K562 (cell line): ENCODE measurements around the gene SMG5. TPM values are rescaled to one million over a fixed set of nuclear protein-coding genes. Genes with fewer than 3 reads are reported as not detected.

Source experiments
- ATAC-seq: fragments of 200-7000 bp; cut with Tn5 transposase; 3 replicates; pipeline ENCODE4 v1.9.1; 2020; ENCODE audit warnings: moderate library complexity
- BruUV-seq: library from RNA; stranded (reverse); fragments of 400-500 nt; replicated peaks from 2 replicates; lab custom pipeline; 2021; lab: Mats Ljungman, UMichigan
- CTCF ChIA-PET: fragments of 300-600 bp; formaldehyde crosslinking; extraction: SDS; loops from one replicate; lab custom pipeline; 2021; ENCODE audit warnings: low intra/inter-chr PET ratio; lab: Yijun Ruan, JAX
- POLR2A ChIA-PET: fragments of 300-600, 350-650 bp; sonication (Branson Sonifier 250); formaldehyde crosslinking; extraction: SDS; loops from one replicate; lab custom pipeline; 2021; ENCODE audit warnings: antibody characterized with exemption, inconsistent platforms; lab: Yijun Ruan, JAX
- DNase-seq, 4 experiments: peaks; one replicate each; pipeline versions ENCODE4 v3.0.0 to v3.0.0-alpha.2; 2011 to 2018; ENCODE audit warnings: low spot score in 3 of 4, mixed read lengths in 3 of 4; ENCODE audit errors: extremely low read depth in 1 of 4
- FAIRE-seq: peaks from 2 replicates; lab custom pipeline; 2011; peaks lifted over from hg19 to GRCh38; lab: Jason Lieb, UNC
- H2AFZ ChIP-seq: 2 replicates; pipeline ENCODE4 v1.6.0; 2011; ENCODE audit warnings: low read depth, low read length, control low read depth, inconsistent platforms
- H3K27ac ChIP-seq: fragments of 200-600 bp; 3 replicates; pipeline ENCODE4 v1.8.0; 2011; ENCODE audit warnings: low read depth, mild to moderate bottlenecking, control low read depth, inconsistent platforms, low read length, moderate library complexity, mixed read lengths; ENCODE audit errors: extremely low read depth
- H3K27me3 ChIP-seq, 2 experiments: fragments of 300-600 bp in 1 of 2; 2 replicates in 1 of 2; 3 replicates in 1 of 2; pipeline versions ENCODE4 v1.6.0 to v1.8.0; 2011; ENCODE audit warnings: inconsistent platforms in 2 of 2, low read length in 2 of 2, mild to moderate bottlenecking in 1 of 2, mixed read lengths in 1 of 2, moderate library complexity in 1 of 2; ENCODE audit not compliant: control insufficient read depth in 2 of 2, insufficient read depth in 2 of 2
- H3K36me3 ChIP-seq: fragments of 300-600 bp; 3 replicates; pipeline ENCODE4 v1.8.0; 2011; ENCODE audit warnings: mild to moderate bottlenecking, low read length, inconsistent platforms; ENCODE audit not compliant: control insufficient read depth, insufficient read depth
- H3K4me1 ChIP-seq, 2 experiments: fragments of 200-600 bp in 1 of 2; replicated peaks in 1 of 2; 2 replicates in 1 of 2; 3 replicates in 1 of 2; pipeline versions ENCODE4 v1.5.1 to v1.8.0; 2011; ENCODE audit warnings: inconsistent platforms in 2 of 2, low read length in 2 of 2, mild to moderate bottlenecking in 1 of 2, mixed read lengths in 1 of 2, moderate library complexity in 1 of 2; ENCODE audit not compliant: control insufficient read depth in 2 of 2, insufficient read depth in 2 of 2
- H3K4me2 ChIP-seq: 2 replicates; pipeline ENCODE4 v1.6.1; 2011; ENCODE audit warnings: low read length, control low read depth, inconsistent platforms, mixed read lengths; ENCODE audit not compliant: insufficient read depth
- H3K4me3 ChIP-seq: fragments of 200-600 bp; sonication (generic), shearing (Covaris generic); 2 replicates; pipeline ENCODE4 v1.5.1; 2016; ENCODE audit warnings: control low read depth, inconsistent platforms
- H3K79me2 ChIP-seq: fragments of 200-600 bp; 3 replicates; pipeline ENCODE4 v1.8.0; 2011; ENCODE audit warnings: low read length, inconsistent platforms; ENCODE audit not compliant: control insufficient read depth, insufficient read depth
- H3K9ac ChIP-seq, 2 experiments: 2 replicates each; pipeline versions ENCODE4 v1.6.0 to v1.6.1; 2011; ENCODE audit warnings: low read depth in 2 of 2, low read length in 2 of 2, control low read depth in 1 of 2, inconsistent platforms in 1 of 2, mild to moderate bottlenecking in 1 of 2, mixed read lengths in 1 of 2; ENCODE audit not compliant: insufficient read depth in 1 of 2
- H3K9me1 ChIP-seq: one replicate; pipeline ENCODE4 v1.6.0; 2011; ENCODE audit warnings: inconsistent platforms, mild to moderate bottlenecking, low read length, moderate library complexity; ENCODE audit not compliant: control insufficient read depth, insufficient read depth
- H3K9me3 ChIP-seq: replicated peaks from 2 replicates; pipeline ENCODE4 v1.5.1; 2011; ENCODE audit warnings: low read depth, low read length, inconsistent platforms; ENCODE audit not compliant: control insufficient read depth, insufficient read depth
- H4K20me1 ChIP-seq: replicated peaks from 2 replicates; pipeline ENCODE4 v1.6.1; 2011; ENCODE audit warnings: low read length, inconsistent platforms, mixed read lengths; ENCODE audit not compliant: control insufficient read depth, insufficient read depth
- ARNT ChIP-seq, 2 experiments: fragments of 450-650 bp; IDR thresholded peaks; 2 replicates each; pipeline ENCODE4 v1.6.1; 2016; ENCODE audit warnings: mild to moderate bottlenecking in 1 of 2
- CBX5 ChIP-seq: IDR thresholded peaks from 2 replicates; pipeline ENCODE4 v1.6.1; 2014; ENCODE audit warnings: low read depth, borderline replicate concordance
- ELF4 ChIP-seq: fragments of 450-650 bp; formaldehyde crosslinking; IDR thresholded peaks from 2 replicates; pipeline ENCODE4 v1.4.0; 2022; ENCODE audit warnings: missing genetic modification characterization
- EP400 ChIP-seq: fragments of 450-650 bp; IDR thresholded peaks from 2 replicates; pipeline ENCODE4 v1.6.1; 2017; ENCODE audit warnings: antibody characterized with exemption, mild to moderate bottlenecking, moderate library complexity
- HCFC1 ChIP-seq: IDR thresholded peaks from 2 replicates; pipeline ENCODE4 v1.6.1; 2012; ENCODE audit warnings: low read depth, low read length, improper control_type of control experiment
- HMG20B ChIP-seq: fragments of 250-450 bp; sonication (Bioruptor Pico); IDR thresholded peaks from 2 replicates; pipeline ENCODE4 v1.5.0; 2021; ENCODE audit warnings: mild to moderate bottlenecking
- HOMEZ ChIP-seq: fragments of 250-450 bp; sonication (Bioruptor Pico); IDR thresholded peaks from 2 replicates; pipeline ENCODE4 v1.4.0; 2020; ENCODE audit warnings: mild to moderate bottlenecking, moderate library complexity
- ILF3 ChIP-seq: fragments of 450-650 bp; IDR thresholded peaks from 2 replicates; pipeline ENCODE4 v1.6.1; 2018; ENCODE audit warnings: antibody characterized with exemption, mild to moderate bottlenecking, moderate library complexity, borderline replicate concordance
- PCBP2 ChIP-seq: fragments of 200-400 bp; formaldehyde crosslinking; IDR thresholded peaks from 2 replicates; pipeline ENCODE4 v1.6.1; 2018; ENCODE audit warnings: low read length, low read depth, mild to moderate bottlenecking, moderate library complexity; ENCODE audit not compliant: poor library complexity, severe bottlenecking
- POLR3G ChIP-seq: IDR thresholded peaks from 2 replicates; pipeline ENCODE4 v1.6.1; 2011; ENCODE audit not compliant: insufficient read length, insufficient replicate concordance; ENCODE audit errors: extremely low read depth
- PRDM10 ChIP-seq: fragments of 450-650 bp; IDR thresholded peaks from 2 replicates; pipeline ENCODE4 v1.6.1; 2018; ENCODE audit not compliant: partially characterized antibody
- RAD51 ChIP-seq: fragments of 450-650 bp; IDR thresholded peaks from 2 replicates; pipeline ENCODE4 v1.7.1; 2016; ENCODE audit warnings: low read depth, mild to moderate bottlenecking, borderline replicate concordance
- RFX7 ChIP-seq: fragments of 250-450 bp; sonication (Bioruptor Pico); IDR thresholded peaks from 2 replicates; pipeline ENCODE4 v1.5.1; 2021; ENCODE audit warnings: mild to moderate bottlenecking
- RUNX1 ChIP-seq: sonication (generic); IDR thresholded peaks from 2 replicates; pipeline ENCODE4 v1.6.1; 2016; ENCODE audit warnings: antibody characterized with exemption, low read depth
- TFE3 ChIP-seq: fragments of 450-650 bp; formaldehyde crosslinking; IDR thresholded peaks from 2 replicates; pipeline ENCODE4 v1.4.0; 2020; ENCODE audit warnings: mild to moderate bottlenecking, mixed read lengths
- ZNF232 ChIP-seq: sonication (generic); formaldehyde crosslinking; IDR thresholded peaks from 2 replicates; pipeline ENCODE4 v1.8.0; 2022; ENCODE audit warnings: mild to moderate bottlenecking, missing genetic modification reagents
- ZNF274 ChIP-seq: IDR thresholded peaks from 2 replicates; pipeline ENCODE4 v1.6.1; 2011; ENCODE audit warnings: low read depth, mild to moderate bottlenecking, low read length, moderate library complexity, borderline replicate concordance
- ZNF444 ChIP-seq: fragments of 250-450 bp; sonication (Bioruptor Pico); IDR thresholded peaks from 2 replicates; pipeline ENCODE4 v1.4.0; 2020; ENCODE audit warnings: mild to moderate bottlenecking, moderate library complexity
- WGBS: fragments of 100-300 bp; shearing (Covaris generic); methylation state at CpG from one replicate; pipeline ENCODE4 v1.1.6; 2016; ENCODE audit warnings: low coverage, mixed read lengths; ENCODE audit not compliant: insufficient coverage; ENCODE audit errors: missing lambda C conversion rate; 5-methylcytosine and 5-hydroxymethylcytosine counted together
- in situ Hi-C: fragments of 300-500 bp; cut with MboI; formaldehyde crosslinking; loops from 4 replicates; pipeline ENCODE4 v1.15.0; 2018; ENCODE audit warnings: inconsistent platforms, mixed read lengths
- intact Hi-C: fragments of 100-400 bp; cut with micrococcal nuclease; formaldehyde crosslinking; loops from 2 replicates; pipeline ENCODE4 v1.14.2; 2022
- polyA plus RNA-seq, 8 experiments: library from polyadenylated mRNA; depleted of rRNA in 4 of 8; stranded (reverse) in 5 of 8; unstranded in 3 of 8; fragments of >200 nt; fragmentation: Nextera tagmentation in 2 of 8; fragmentation: Illumina TruSeq in 1 of 8; extraction: Ambion mirVana in 2 of 8; extraction: Trizol in 1 of 8; gene quantifications; 2 replicates each; pipeline versions ENCODE4 v1.2.1 to v1.2.3, GENCODE V29; 2011 to 2014; ENCODE audit warnings: inconsistent platforms in 1 of 8, missing spikeins in 1 of 8
- total RNA-seq, 7 experiments: library from RNA; depleted of rRNA in 6 of 7; stranded (reverse); fragments of >200 nt in 6 of 7; fragmentation: Illumina TruSeq in 2 of 7; extraction: Trizol in 2 of 7; gene quantifications; 2 replicates each; pipeline versions ENCODE4 v1.2.1 to v1.2.3, GENCODE V29; 2011 to 2021; ENCODE audit warnings: low replicate concordance in 1 of 7

The SMG5 gene
- total and polyA plus RNA-seq, 9 of the 15 experiments (the other 6 are each of a cell fraction or from before 2014, with no cell fraction given) = 1.4 to 85.9 (median 53.0) TPM

- DNase-seq (no peak), ATAC-seq (no peak), FAIRE-seq (no peak)
- H3K9me1 ChIP-seq = no peaks in the 10 kb centered on the region
- TF ChIP-seq ILF3 (no peak), RUNX1 (no peak), HOMEZ (CRISPR knock-in tag) (no peak), POLR3G (no peak), HCFC1 (no peak), HMG20B (no peak), PCBP2 (no peak), ZNF232 (CRISPR knock-in tag) (no peak), ZNF274 (no peak), EP400 (no peak), RFX7 (no peak), ARNT (IDR thresholded peaks at IDR 0.05) (no peak), RAD51 (no peak), ELF4 (CRISPR knock-in tag) (no peak), ZNF444 (no peak), TFE3 (no peak), PRDM10 (no peak), CBX5 (no peak)
- H3K27ac ChIP-seq = no peak overlapping the region
- H3K4me3 ChIP-seq = no peak overlapping the region
- 98% methylated on average over 3 of the region's 4 CpGs for WGBS
- ChIA-PET CTCF (interaction anchor here (2.4 to 3.6 kb wide), 2 partner anchors 81 to 86 kb away, joined by 13 to 44 read pairs; no protein-coding TSS in a partner anchor), POLR2A (interaction anchor here (1.1 kb wide), 1 partner anchor 10 kb away, joined by 3 read pairs; no protein-coding TSS in a partner anchor)
- H4K20me1 ChIP-seq = no peaks in the 10 kb centered on the region
- H3K36me3 ChIP-seq = peaks cover 36% of the 10 kb centered on the region; the same call in 2 of the 3 replicates
- in situ Hi-C loops (no loop called here), intact Hi-C loops (loop anchor here (2.0 to 5.0 kb wide), 2 partner anchors 80 to 129 kb away; no protein-coding TSS in a partner anchor)
- no peak overlapping the region for H2AFZ ChIP-seq
- H3K79me2 ChIP-seq = no peaks in the 10 kb centered on the region
- no peaks in the 10 kb centered on the region for H3K27me3 ChIP-seq
- no peak overlapping the region for H3K9ac ChIP-seq
- H3K4me1 ChIP-seq = peaks cover 3 to 7% of the 10 kb centered on the region in 2 experiments; a peak in 3 of 5 replicates
- H3K9me3 ChIP-seq = no peaks in the 10 kb centered on the region
- BruUV-seq = no TSS peak
- H3K4me2 ChIP-seq = no peak overlapping the region
Observed at GRCh38 chr1:156226782-156227181, 55.8 kb downstream of the SMG5 start.
